Right renal cortex interstitium (tissue), 3 donors: ENCODE measurements around the gene GALNT14. TPM values are rescaled to one million over a fixed set of nuclear protein-coding genes. Genes with fewer than 3 reads are reported as not detected.

Experiments
- DNase-seq, 3 donors: peaks; one replicate each; pipeline ENCODE4 v3.0.0-alpha.2; 2013; ENCODE audit warnings: low read depth in 3 of 3, low spot score in 2 of 3
- polyA plus RNA-seq, 3 donors: library from polyadenylated mRNA; unstranded; fragments of 120-200 nt; gene quantifications; one replicate each; pipeline ENCODE4 v1.2.1, GENCODE V29; 2013; ENCODE audit not compliant: insufficient read length in 3 of 3

GALNT14 gene
- polyA plus RNA-seq, 3 donors = 37.6 to 48.7 (median 47.3) TPM

GRCh38 chr2:30867385-30867784 lies 270.9 kb downstream of the GALNT14 start:
- DNase-seq = no peak

DNA sequence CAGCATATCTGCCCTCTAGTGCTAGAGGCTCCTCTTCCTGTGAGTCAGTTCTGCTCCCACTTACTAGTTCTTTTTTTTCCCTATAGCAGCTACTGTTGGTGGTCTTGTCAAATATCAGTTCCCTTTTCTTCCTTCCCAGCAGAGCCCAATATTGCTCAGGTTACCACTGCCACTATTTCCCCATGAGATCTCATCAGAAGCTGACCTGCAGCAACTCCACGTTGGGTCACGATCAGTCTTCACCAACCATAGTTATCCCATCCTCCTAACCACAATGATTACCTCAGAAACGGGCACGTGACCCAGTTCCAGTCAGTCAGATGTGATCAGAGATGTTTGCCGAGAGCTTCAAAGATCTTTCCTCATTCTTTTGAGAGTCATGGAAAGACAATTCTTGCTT lies 271.3 kb downstream of the GALNT14 start:
- no peak for DNase-seq

DNA sequence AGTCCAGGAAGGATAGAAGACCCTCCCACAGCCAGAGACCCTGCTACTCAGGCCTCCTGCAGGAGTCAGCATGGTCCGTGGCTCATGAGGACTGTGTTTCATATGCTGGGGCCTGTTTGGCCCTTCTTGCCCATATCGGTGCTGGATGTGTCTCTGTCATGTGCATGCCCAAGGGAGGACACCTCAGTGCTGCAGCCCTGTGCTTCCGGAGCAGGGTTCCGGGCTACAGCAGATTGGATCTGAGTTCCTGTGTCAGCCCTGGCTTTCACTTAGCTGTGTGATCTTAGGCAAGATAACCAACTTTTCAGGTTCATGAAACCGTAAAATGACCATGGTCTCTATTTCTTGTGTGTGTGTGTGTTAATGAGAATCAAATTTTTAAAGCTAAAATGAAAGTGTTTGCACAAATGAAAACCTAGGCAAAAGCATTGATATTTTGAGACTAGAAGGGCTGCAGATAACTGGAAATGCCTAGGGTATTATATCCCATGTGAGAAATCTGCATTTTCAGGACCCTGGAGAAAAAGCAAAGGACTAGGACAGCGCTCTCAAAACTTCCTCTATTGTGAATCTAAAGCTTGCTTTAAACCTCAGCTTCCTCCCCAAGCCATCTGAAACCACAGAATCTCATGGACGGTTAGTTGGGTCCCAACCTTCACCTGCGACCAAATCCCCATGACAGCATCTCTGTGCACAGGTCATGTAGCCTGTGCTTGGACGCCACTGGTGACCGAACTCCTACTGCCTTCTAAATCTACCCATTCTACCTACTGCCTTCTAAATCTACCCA lies 272.2 kb downstream of the GALNT14 start:
- no peak for DNase-seq

DNA sequence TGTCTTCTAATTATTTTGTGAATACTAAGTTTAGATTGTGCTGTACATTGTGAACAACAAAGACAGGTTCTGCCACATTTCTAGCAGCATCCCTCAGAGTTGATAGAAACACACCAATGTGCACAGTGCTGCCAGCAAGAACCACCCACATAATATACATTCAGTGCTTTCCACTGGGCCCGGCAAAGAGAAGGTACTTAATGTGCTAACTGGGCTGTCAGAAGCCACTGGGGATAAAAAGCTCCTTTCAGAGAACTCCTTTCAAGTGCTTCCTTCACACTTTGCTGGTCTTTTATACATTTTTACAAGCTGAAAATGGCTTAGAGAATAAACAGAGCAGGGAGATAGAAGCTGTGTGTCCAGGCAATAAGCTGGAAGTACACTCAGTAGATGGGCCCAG lies 273.0 kb downstream of the GALNT14 start:
- DNase-seq = no peak

GRCh38 chr2:30862054-30862651 lies 276.1 kb downstream of the GALNT14 start:
- peak; percentile 8 to 36 (median 21) for DNase-seq

GRCh38 chr2:30860726-30861125 lies 277.5 kb downstream of the GALNT14 start:
- DNase-seq = no peak

Other genes with a start within 250 kb of the GALNT14 start
- under 1 TPM; 0.04 to 0.07 (median 0.06) TPM for gene CAPN14, start 79.1 kb upstream of the GALNT14 start, polyA plus RNA-seq
- gene EHD3, start 95.7 kb upstream of the GALNT14 start, polyA plus RNA-seq = 10 to 100 TPM; 33.3 to 49.4 (median 38.6) TPM